Fibroblast of villous mesenchyme (primary cell): ENCODE measurements around the gene UPP2. TPM values are rescaled to one million over a fixed set of nuclear protein-coding genes. Genes with fewer than 3 reads are reported as not detected.

ENCODE experiments used
- DNase-seq: peaks from one replicate; pipeline ENCODE4 v3.0.0-alpha.2; 2010; ENCODE audit warnings: low read depth
- H3K4me3 ChIP-seq: 2 replicates; pipeline ENCODE4 v1.5.1; 2011; ENCODE audit warnings: low read depth, mild to moderate bottlenecking, low read length
- total RNA-seq: library from RNA; depleted of rRNA; stranded (reverse); fragments of >200 nt; gene quantifications from 2 replicates; pipeline ENCODE4 v1.2.3, GENCODE V29; 2012
- TF ChIP-seq, protein P1 (sequence below): IDR thresholded peaks from 2 replicates; pipeline ENCODE4 v1.5.1; 2012; ENCODE audit warnings: low read depth, mild to moderate bottlenecking, low read length; ENCODE audit not compliant: insufficient read depth

UPP2 gene
- total RNA-seq, 1 donor: not detected

DNA sequence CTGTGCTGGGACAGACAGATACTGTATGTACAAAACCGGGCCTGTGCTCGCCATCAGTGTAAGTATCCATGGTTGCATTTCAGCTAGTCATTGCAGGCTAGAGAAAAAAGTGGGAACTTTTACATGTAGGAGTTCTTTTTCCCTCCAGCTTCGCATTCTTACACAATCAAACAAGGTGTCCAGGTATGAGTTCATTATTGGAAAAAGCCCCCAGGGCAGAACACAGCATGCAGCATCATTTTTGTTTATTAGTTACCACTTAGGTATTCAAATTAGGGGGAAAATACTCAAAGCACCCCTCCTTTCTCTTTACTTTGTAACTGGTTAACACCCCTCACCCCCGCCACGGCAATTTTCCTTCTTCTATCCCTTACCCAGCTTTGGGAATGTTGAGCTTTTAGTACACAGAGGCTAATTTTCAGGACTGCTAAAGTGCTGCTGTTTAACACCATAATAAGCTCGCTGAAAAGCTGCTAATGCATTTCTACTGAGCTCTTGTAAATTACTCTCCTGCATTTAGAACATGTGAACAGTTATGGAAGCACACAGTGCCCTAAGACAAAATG, 13.6 kb downstream of the UPP2 start:
- H3K4me3 ChIP-seq: no peak overlapping the region
- TF ChIP-seq, protein P1, sequence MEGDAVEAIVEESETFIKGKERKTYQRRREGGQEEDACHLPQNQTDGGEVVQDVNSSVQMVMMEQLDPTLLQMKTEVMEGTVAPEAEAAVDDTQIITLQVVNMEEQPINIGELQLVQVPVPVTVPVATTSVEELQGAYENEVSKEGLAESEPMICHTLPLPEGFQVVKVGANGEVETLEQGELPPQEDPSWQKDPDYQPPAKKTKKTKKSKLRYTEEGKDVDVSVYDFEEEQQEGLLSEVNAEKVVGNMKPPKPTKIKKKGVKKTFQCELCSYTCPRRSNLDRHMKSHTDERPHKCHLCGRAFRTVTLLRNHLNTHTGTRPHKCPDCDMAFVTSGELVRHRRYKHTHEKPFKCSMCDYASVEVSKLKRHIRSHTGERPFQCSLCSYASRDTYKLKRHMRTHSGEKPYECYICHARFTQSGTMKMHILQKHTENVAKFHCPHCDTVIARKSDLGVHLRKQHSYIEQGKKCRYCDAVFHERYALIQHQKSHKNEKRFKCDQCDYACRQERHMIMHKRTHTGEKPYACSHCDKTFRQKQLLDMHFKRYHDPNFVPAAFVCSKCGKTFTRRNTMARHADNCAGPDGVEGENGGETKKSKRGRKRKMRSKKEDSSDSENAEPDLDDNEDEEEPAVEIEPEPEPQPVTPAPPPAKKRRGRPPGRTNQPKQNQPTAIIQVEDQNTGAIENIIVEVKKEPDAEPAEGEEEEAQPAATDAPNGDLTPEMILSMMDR: no peak
- DNase-seq: no peak

- no peak for DNase-seq
- TF ChIP-seq, protein P1: no peak
- H3K4me3 ChIP-seq: no peak overlapping the region
These were observed 15.3 kb downstream of the UPP2 start for GRCh38 chr2:158116936-158117335.

GRCh38 chr2:158120102-158120501, 18.4 kb downstream of the UPP2 start:
- DNase-seq: no peak
- no peak overlapping the region for H3K4me3 ChIP-seq
- TF ChIP-seq, protein P1: no peak

GRCh38 chr2:158120664-158121641, 19.3 kb downstream of the UPP2 start:
- DNase-seq: no peak
- H3K4me3 ChIP-seq: no peak overlapping the region
- TF ChIP-seq, protein P1: no peak

DNA sequence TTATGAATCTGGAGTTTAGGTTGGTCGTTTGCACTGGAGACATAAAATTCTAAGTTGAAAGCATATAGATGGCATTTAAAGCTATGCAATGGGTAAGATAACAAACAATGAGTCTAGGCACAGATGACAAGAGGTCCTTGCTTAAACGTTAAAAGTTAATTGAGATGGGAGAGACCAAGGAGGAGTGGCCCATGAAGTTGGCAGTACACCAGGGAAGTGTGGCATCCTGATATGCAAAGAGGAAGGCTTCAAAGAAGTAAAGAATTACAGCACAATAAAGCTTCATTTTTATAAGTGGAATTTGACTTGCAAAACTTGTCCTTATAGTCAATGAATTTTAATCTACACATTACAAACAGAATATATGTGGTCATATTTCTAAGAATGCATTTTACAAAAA, 23.2 kb downstream of the UPP2 start:
- H3K4me3 ChIP-seq: no peak overlapping the region
- no peak for DNase-seq
- TF ChIP-seq, protein P1: no peak

DNA sequence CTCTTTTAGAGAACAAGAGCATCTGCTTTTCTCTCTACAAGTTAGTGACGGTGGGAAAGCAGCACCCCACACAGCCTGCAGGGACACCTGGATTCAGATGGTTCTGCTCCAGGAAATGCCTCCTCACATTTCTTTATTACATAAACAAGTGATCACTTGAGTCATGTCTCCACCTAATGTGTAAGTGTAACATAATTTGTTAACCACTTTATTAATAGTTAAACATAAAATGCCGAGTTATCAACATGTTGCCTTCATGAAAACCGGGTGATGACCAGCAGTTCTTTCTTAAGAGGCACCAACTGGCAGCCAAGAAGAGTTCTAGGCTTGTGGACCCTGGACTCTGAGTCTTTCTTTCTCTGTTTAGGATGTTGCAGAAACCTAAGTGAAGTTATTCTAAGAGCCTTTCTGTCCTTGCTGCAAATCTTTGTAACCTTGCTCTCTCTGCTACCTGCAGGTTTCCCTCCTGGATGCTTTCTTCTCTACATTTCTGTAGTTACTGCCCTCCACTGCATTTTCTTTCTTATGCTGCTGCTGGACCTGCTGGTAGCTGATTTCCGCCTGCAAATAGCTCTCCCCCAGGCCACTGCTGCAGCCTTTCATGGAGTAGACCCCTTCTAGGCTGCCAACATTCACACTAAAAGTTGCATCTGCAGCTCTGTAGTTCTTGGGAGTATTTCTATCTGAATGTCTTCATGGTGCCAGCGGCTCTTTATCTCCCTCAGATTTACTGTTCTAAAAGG, 24.3 kb downstream of the UPP2 start:
- TF ChIP-seq, protein P1: no peak

More for the DNA sequence above, 24.3 kb downstream of the UPP2 start:
- DNase-seq: no peak
- no peak overlapping the region for H3K4me3 ChIP-seq
